EH (cell line): ENCODE data around the gene EXD3.
"Not testable (repeated sequence)": the region's sequence is repeated elsewhere in the genome, so short reads cannot be mapped to it uniquely, and the experiment has no call there.

ENCODE experiments used
- DNase-seq: peaks from one replicate; pipeline ENCODE4 v3.0.0-alpha.2; 2015; ENCODE audit warnings: low read depth

The EXD3 gene

DNA sequence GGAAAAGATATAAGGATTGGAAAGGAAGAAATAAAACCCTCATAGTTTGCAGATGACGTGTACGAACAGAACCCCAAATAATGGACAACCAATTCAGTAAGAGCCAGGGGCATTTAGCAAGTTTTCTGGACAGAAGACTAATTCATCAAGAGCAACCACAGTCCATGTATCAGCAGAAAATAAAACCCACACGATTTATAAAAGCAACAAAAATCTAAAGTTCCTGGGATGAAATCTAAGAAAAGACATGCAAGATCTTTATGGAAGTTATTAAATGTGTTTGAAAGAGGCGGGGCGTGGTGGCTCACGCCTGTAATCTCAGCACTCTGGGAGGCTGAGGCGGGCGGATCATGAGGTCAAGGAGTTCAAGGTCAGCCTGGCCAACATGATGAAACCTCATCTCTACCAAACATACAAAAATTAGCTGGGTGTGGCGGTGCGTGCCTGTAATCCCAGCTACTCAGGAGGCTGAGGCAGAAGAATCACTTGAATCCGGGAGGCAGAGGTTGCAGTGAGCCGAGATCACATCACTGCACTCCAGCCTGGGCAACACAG lies 83.0 kb downstream of the EXD3 start:
- DNase-seq: not testable (repeated sequence)

DNA sequence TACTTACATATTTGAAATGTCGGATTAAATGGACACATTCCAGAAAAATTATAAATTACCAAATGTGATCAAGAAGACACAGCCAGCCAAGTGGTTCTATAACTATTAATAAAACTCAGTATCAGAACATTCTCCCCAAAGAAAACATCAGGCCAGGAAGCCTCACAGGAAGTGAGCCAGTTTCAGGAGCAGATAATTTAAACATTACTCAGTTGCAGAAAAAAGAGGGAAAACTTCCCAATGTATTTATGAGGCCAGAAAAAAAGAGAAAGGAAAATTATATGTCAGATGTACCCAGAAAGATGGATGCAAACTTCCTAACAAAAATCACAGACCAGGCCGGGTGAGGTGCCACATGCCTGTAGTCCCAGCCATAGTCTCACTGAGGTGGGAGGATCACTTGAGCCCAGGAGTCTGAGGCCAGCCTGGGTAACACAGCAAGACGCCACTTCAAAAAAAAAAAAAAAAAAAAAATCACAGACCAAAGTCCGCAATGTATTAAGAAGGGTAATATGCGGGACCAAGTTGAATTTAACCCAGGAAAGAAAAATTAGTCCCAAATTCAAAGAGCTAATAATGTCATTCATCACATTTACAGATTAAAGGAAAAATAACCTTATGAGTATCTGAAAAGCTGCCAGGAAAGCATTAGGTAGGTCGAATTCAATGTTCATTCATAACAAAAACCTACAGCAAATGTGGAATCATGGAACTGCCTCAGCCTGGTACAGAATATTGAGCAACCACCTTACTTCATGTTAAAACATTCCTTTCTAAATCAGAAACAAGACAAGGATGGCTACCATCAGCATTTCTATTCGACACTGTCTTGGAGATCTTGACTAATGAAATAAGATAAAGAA lies 83.7 kb downstream of the EXD3 start:
- DNase-seq: peak; percentile 47

DNA sequence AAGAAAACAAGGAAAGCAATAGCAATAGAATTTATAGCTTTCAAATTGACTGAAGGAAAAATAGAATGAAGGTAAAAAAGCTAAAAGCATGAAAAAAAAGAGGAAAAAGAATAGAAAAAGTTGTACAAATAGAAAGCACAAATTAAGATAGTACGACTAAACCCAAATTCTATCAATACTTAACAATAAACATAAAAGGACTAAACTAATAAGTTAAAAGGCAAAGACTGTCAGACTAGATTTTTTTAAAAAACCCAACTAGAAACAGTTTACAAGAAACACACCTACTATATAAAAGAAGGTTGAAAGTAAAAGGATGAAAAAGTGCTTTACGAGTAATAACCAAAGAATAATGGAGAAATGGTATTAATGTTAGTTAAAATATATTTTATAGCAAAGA lies 86.2 kb downstream of the EXD3 start:
- no peak for DNase-seq

GRCh38 chr9:137333016-137333671 lies 89.8 kb downstream of the EXD3 start:
- DNase-seq: no peak

GRCh38 chr9:137331929-137332328 lies 91.0 kb downstream of the EXD3 start:
- DNase-seq: no peak

DNA sequence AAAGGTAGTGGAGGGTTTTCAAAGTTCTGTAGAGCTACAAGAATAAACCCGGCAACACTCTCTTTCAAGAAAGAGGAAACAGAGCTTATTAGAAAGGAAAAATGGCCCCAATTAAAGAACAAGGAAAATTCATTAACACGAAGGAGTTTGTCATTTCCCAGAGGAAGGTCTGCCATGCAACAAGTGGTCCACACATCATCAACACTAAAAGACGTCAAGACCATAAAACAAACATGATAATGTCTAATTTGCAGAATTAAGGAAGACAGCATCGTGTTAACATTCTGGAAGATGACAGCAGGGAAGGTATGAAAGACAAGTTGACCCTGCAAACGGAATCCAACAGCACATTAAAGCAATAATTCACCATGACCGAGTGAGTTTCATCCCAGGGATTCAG lies 92.3 kb downstream of the EXD3 start:
- DNase-seq: no peak

DNA sequence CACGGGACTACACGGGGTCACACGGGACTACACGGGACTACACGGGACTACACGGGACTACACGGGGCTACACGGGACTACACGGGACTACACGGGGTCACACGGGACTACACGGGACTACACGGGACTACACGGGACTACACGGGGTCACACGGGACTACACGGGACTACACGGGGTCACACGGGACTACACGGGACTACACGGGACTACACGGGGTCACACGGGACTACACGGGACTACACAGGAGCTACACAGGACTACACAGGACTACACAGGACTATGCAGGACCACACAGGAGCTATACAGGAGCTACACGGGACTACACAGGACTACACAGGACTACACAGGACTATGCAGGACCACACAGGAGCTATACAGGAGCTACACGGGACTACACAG lies 93.4 kb downstream of the EXD3 start:
- not testable (repeated sequence) for DNase-seq

DNA sequence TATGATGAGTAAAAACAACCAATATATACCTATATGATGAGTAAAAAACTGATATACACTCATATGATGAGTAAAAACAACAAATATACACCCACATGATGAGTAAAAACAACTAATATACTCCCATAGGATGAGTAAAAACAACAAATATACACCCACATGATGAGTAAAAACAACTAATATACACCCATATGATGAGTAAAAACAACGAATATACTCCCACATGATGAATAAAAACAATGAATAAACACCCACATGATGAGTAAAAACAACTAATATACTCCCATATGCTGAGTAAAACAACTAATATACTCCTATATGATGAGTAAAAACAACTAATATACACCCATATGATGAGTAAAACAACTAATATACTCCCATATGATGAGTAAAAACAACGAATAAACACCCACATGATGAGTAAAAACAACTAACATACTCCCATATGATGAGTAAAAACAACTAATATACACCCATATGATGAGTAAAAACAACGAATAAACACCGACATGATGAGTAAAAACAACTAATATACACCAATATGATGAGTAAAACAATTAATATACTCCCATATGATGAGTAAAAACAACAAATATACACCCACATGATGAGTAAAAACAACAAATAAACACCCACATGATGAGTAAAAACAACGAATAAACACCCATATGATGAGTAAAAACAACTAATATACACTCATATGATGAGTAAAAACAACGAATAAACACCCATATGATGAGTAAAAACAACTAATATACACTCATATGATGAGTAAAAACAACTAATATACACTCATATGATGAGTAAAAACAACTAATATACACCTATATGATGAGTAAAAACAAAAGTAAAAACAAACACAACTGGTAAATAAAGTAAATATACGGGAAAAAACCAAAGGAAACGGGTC lies 95.1 kb downstream of the EXD3 start:
- DNase-seq: not testable (repeated sequence)

GRCh38 chr9:137326445-137327065 lies 96.4 kb downstream of the EXD3 start:
- no peak for DNase-seq

GRCh38 chr9:137325799-137326198 lies 97.2 kb downstream of the EXD3 start:
- no peak for DNase-seq

DNA sequence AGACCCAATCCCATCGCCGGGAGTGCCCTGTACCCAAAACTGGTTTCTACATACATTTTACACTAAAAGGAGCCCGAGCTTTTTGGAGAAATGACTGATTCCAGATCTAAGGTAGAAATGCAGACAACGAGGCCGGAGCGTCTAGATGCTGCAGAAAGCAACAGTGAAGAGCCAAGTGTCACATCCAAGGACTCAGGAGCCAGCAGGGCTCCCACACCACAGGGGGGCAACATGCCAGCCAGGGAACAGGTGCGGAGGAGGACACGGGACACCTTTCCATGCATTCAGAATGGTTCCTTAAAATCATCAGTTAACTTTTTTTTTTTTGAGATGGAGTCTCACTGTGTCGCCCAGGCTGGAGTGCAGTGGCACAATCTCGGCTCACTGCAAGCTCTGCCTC lies 97.8 kb downstream of the EXD3 start:
- no peak for DNase-seq

DNA sequence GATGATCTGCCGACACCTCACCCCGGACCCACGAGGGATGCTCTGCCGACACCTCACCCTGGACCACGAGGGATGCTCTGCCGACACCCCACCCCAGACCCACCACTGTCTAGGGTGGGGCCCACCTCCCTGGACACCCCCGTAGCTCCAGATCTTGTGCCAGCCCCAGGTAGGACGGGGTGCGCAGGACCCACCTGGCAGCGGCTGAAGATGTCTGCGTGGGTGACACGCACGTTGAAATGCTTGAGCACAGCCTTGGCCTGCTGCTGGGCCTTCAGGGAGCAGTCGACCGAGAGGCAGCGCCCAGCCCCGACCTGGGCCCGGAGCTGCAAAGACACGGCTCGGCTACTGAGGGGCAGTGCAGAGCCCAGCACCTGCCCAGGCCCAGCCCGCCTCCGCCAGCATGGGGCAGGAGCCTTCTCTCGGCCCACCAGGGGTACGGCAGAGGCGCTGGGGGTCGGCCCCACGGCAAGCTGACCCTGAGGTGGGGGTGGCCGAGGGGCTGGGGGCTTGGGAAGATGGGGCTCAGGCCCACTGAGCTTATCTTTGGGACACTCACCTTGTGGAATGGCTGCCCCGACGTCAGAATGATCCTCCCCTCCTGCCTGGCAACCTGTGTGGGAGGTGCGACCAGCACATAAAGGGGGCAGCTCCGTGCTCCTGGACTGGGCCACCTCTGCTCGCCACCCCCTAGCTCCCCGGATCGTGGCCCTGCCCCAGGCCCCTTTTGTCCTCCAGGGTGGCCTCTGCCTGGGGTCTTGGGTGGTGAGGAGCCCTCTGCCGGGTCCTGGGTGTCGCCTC lies 99.2 kb downstream of the EXD3 start:
- DNase-seq: no peak

- no peak for DNase-seq
Observed at GRCh38 chr9:137321726-137322361, 101.1 kb downstream of the EXD3 start.

- DNase-seq: no peak
Observed at GRCh38 chr9:137320555-137321384, 102.2 kb downstream of the EXD3 start.

GRCh38 chr9:137319739-137320551 lies 103.0 kb downstream of the EXD3 start:
- no peak for DNase-seq

GRCh38 chr9:137319011-137319738 lies 103.8 kb downstream of the EXD3 start:
- DNase-seq: peak; percentile 55

DNA sequence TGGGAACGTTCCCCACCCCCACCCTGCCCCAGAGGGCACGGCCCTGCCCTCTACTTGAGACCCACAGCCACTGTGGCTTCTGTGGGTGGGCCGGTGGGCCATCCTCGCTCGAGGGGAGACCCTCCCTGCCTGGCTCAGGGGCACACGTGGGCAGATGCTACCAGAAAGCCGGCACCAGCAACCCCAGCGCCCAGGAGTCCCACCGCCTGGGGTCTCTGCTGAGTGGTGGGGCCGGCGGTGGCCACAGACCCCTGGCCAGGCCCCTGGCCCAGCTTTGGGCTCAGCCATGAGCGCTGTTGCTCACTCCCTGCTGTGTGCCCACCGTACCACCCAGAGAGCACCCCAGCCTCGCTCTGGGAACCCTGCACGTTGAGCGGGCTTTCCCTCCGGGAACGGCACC lies 104.4 kb downstream of the EXD3 start:
- no peak for DNase-seq
